NCI-H2081 (cell line): ENCODE measurements around the gene RASGRF1.
A peak's percentile ranks its signal among the peaks of the same experiment; 100 is the strongest.

Experiments used
- DNase-seq, 2 experiments: peaks; one replicate each; lab custom pipeline; 2025; lab: John Stamatoyannopoulos, UW

RASGRF1 gene

DNA sequence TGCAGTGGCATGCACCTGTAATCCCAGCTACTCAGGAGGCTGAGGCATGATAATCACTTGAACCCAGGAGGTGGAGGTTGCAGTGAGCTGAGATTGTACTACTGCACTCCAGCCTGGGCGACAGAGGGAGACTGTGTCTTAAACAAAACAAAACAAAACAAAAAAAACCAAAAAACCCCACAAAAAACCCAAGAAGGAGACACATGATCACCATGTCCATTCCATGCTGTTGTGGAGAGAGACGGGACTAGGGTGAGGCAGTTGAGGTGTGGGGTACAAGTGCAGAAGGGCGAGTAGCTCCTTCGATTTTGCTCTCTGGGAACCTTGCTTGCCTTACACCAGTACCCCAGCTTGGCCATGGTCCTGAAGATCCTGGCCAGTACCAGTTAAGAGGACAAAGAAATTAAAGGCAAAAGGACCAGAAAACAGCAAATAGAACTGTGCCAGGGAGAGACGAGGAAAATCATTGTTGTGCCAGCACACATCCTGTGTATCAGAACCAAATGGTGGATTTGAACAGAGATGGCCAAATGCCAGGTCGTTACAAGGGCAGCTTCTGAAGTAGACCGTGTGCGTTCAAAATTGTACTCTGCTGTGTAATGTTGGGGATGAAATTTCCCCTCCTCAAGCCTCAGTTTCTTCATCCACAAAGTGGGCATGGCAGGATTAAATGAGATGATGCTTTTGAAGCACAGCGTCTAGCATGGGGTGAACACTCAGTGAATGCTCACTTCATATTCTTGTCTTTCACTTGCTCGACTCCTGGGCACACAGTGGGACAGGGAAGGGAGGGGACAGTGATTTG is 102.8 kb downstream of the RASGRF1 start:
- DNase-seq = peak in 1 of 2 experiments; percentile 35

- no peak for DNase-seq
Measured at GRCh38 chr15:78985859-78986475, 104.6 kb downstream of the RASGRF1 start.

DNA sequence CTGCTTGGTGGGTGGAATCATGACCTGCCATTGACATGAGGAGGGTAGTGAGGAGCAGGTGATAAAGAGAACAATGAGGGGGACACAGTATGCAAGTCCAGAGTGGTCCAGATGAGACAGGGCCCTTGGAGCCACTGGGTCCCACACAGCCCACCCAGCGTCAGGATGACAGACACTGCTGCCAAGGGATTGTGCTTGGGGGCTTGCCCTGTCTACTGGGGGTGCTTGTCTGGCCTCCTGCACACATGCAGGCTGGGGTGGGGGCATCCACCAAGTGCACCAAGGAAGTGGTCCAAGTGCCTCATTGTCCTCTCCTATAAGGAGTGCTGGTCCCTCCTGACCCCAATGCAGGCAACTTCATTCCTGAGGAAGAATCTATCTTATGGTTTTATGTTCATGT is 106.5 kb downstream of the RASGRF1 start:
- DNase-seq = no peak

DNA sequence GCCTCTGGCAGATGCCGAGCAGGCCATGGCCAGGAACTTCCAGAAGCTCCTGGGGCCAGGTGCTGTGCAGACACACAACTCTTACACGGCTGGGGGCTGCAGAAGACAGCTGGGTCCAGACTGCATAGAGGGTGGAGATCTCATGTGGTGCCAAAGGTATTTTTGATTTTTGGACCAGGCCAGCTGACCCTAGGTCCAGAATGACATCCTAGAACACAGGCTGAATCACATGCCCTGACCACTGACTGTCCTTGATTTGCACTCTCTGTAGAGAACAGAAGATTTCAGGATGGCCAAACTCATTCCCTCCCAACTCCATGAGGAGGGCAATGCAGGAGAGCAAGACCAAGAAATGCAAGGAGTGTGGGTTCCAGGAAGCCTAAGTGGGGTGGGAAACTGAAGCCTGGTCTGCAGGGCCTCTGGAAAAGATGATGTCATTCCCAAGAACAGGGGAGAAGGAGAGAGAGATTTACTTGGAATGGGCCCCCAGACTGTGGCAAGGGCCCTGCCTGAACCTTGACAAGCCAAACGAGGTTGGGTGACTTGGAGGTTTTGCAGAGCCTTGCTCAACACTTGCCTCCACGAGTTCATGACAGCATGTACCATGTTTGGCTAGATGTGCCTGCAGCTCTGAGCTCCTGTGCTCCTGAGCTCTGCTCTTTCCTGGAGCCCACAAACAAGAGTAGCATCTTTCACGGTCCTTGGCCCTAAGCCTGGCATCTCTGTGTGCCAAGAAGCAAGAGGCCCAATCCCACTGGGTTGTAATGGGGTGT is 107.2 kb downstream of the RASGRF1 start:
- DNase-seq = no peak

DNA sequence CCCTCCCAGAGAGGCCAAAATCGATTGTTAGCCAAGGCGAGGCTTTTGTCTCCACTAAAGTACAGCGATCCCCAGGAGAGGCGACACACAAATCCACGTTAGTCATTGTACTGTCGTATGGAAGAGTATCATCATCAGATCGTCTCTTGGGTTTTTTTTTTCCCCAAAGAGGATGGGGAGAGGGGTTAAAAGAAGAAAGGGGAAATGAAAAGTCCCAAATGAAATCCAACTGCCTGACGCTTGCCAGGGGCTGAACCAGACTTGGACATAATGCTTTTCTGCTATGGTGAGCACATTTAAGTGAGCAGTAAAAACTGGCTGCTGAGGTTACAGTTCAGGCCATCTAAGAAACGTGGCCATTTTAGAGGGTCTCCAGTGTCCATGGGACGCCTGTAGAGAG is 107.8 kb downstream of the RASGRF1 start:
- no peak for DNase-seq

- no peak for DNase-seq
Measured at GRCh38 chr15:78981532-78982313, 108.9 kb downstream of the RASGRF1 start.

DNA sequence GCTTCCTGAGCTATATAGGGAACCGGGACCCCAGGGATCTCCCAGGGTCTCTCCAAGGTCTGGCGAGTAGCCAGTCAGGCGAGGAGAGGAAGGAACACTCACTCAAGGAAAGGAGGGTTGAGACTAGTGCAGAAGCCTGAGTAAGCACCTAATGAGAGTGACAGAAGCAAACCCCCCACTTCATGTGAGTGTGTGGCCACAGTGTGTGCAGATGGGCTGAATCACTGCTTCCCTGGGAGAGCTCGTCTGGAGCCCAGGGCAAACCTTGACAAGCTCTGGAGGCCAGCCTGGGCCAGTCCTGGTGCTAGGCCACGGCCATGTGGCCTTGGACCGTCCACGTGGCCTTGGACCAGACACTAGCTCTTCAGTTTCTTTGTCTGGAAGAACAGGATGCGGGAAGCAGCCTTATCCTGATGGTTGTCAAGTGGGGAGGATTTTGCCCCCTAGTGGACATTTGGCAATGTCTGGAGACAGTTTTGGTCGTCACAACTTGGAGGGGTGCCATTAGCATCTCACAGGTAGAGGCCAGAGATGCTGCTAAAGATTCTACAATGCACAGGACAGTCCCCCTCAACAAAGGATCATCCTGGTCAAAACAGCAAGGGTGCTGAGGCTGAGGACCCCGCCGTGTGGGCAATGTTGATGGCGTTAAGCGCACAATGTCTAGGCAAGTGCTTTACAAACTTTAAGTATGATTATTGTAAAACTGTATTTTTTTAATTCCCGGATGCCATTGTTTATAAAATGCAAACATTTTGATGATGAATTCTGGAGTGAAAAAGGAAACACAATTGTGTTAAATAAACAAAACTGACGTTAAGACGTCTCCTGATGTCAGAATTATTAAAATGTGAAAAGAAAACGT is 110.9 kb downstream of the RASGRF1 start:
- peak; percentile 68 to 77 for DNase-seq

GRCh38 chr15:78978601-78979179 is 111.9 kb downstream of the RASGRF1 start:
- DNase-seq = no peak

DNA sequence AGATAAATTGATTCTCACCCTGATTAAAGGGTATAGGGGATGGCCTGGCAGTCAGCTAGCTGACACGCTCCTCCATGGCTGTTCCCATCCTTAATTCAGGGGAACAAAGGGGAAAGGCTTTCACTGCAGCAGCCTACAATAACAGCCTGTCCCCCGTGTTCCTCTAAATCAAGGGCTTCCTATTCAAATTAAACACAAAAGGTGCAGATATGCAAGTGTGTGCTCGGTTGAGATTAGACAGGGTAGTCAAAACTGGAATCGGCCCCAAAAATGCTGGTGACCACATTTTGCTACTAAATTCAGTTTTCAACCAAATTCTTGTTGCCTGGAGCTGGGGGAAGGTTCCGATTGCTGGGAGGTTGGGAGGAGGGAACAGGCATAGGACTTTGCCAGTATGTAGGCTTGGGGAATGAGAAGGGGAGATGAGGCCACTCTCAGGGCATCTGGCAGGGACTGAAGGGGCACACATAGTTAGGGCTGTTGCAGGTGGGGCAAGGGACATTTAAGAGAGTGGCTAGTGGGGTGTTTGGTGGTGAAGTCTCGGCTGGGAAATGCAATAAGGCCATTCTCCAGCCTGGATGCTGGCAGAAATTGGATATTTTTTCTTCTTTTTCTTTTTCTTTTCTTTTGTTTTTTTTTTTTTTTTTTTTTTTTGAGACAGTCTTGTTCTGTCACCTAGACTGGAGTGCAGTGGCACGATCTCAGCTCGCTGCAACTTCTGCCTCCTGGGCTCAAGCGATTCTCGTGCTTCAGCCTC is 112.8 kb downstream of the RASGRF1 start:
- DNase-seq = no peak

GRCh38 chr15:78977091-78977571 is 113.4 kb downstream of the RASGRF1 start:
- DNase-seq = no peak

- no peak for DNase-seq
Measured at GRCh38 chr15:78976691-78977090, 113.9 kb downstream of the RASGRF1 start.

DNA sequence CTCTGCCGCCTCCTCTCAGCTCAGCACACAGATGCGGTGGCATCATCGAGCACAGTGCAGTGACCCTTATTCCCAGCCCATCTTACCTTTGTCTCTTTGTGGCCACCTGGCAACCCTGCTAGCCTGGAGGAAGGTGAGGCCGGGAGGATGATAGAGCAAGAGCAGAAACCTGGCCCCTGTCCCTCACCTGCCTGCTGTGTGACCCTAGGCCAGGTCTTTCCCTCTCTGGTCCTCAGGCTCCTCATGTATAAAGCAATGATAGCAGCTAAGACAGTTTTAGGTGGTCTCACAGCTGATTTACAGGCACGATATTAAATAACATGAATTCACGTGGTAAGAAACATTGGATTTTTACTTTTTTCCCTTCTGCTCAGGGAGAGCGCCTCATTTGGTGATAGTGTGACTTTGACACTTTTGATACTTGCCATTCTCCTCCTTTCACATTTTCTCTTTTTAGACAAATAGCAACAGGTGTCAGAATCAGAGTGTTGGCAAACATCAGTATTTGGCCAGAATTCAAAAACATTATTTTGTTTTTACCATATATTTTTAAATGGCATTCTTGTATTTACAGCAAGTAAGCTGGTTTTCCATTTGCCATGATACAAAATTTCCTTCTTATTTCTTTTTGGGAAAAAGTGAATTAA is 116.2 kb downstream of the RASGRF1 start:
- no peak for DNase-seq

DNA sequence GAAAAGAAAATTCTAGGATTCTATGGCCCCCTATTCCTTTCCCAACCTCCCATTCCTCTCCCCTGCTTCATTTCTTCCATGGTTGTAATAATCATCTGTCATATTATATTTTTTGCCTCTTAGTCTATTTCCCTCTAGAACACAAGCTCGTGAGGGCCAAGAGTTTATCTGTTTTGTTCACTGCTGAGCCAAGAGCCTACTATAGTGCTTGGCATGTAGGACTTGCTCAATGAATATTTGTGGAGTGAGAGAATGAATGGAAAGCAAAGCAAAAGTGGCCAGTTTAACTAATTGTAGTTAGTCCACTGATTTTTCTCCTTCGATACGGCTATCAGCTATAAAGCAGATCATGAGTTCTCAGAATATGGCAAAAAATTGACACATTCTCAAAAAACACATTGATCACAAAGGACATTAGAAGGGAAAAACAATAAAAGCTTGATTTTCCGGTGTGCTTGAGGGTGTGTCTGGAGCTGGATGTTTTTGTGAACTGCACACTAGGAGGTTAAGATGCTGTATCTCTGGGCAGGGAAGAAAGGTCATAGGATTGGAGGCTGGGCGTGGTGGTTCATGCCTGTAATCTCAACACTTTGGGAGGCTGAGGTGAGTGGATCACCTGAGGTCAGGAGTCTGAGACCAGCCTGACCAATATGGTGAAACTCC is 120.8 kb downstream of the RASGRF1 start:
- no peak for DNase-seq

GRCh38 chr15:78968539-78969271 is 121.9 kb downstream of the RASGRF1 start:
- DNase-seq = no peak

DNA sequence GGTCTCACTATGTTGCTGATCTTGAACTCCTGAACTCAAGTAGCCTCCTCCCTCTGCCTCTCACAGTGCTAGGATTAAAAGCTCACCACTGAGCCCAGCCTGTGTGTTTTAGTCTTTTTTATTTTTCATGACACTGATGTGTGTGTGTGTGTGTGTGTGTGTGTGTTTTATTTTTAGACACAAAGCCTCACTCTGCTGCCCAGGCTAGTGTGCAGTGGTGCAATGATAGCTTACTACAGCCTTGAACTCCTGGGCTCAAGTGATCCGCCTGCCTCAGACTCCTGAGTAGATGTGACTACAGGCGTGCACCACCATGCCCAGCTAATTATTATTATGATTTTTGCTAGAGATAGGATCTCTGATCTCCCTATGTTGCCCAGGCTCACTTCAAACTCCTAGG is 122.5 kb downstream of the RASGRF1 start:
- DNase-seq = no peak

GRCh38 chr15:78960308-78960707 is 130.3 kb downstream of the RASGRF1 start:
- DNase-seq = no peak

DNA sequence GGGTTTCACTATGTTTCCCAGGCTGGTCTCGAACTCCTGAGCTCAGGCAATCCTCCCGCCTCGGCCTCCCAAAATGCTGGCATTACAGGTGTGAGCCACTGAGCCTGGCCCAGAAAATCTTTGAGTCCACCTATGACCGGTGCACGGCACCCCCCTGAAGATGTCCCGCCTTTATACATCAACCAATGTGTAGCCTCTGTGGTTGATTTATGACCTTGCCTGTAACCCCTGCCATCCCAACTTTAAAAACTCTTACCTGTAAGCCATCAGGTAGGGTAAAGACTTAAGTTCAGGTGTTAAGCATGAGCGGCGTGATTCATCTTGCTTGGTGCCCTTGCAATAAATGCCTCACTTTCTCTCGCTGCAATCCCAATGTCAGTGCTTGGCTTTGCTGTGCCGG is 131.2 kb downstream of the RASGRF1 start:
- no peak for DNase-seq
